Fibroblast of the conjunctiva (primary cell): ENCODE data around the gene CLDN5.

ENCODE experiments used
- DNase-seq: peaks from one replicate; pipeline ENCODE4 v3.0.0-alpha.2; 2010; ENCODE audit warnings: low read depth

The CLDN5 gene

GRCh38 chr22:19480789-19481188, 43.4 kb downstream of the CLDN5 start:
- no peak for DNase-seq

GRCh38 chr22:19480173-19480568, 44.0 kb downstream of the CLDN5 start:
- no peak for DNase-seq

GRCh38 chr22:19479355-19480172, 44.6 kb downstream of the CLDN5 start, which contains the start of gene CDC45:
Gene CDC45, plus strand, starts transcription at chr22:19479920. Its CDS starts 49 bp downstream, at chr22:19479969.
- DNase-seq: peak; percentile 96

- peak; percentile 68 for DNase-seq
These were observed 45.3 kb downstream of the CLDN5 start, which contains the start of gene UFD1 for GRCh38 chr22:19478901-19479354. Gene UFD1, minus strand, starts transcription at chr22:19479193. Its CDS starts 108 bp downstream, at chr22:19479085.

GRCh38 chr22:19478045-19478900, 45.9 kb downstream of the CLDN5 start:
- DNase-seq: no peak

- no peak for DNase-seq
These were observed 46.7 kb downstream of the CLDN5 start for GRCh38 chr22:19477321-19478044.

- no peak for DNase-seq
These were observed 48.2 kb downstream of the CLDN5 start for GRCh38 chr22:19476023-19476422.

- no peak for DNase-seq
These were observed 50.6 kb downstream of the CLDN5 start for GRCh38 chr22:19473578-19473977.
